Transverse colon (tissue), 3 donors: ENCODE results near the gene ARVCF.
"Not testable (repeated sequence)": the region's sequence is repeated elsewhere in the genome, so short reads cannot be mapped to it uniquely, and the experiment has no call there.

Source experiments
- CTCF ChIP-seq, 5 experiments: fragments of 200-600 bp in 3 of 5; fragments of 450-650 bp in 2 of 5; sonication (generic) in 3 of 5; IDR thresholded peaks; 1 replicate in 2 of 5; 2 replicates in 3 of 5; pipeline ENCODE4 v1.5.1; 2016 to 2017; ENCODE audit warnings: antibody characterized with exemption in 5 of 5, inconsistent platforms in 3 of 5, mild to moderate bottlenecking in 2 of 5, moderate library complexity in 1 of 5
- EP300 ChIP-seq: sonication (generic); formaldehyde crosslinking; IDR thresholded peaks from one replicate; pipeline ENCODE4 v1.6.1; 2017; ENCODE audit warnings: antibody characterized with exemption, low read depth

- TF ChIP-seq CTCF (IDR thresholded peaks at IDR 0.05); EP300: not testable (repeated sequence)
These were observed 81.4 kb downstream of the ARVCF start for GRCh38 chr22:19935123-19935718.
